Upper lobe of left lung (tissue), 4 donors: ENCODE measurements around the gene FLOT2.

Experiments used
- EP300 ChIP-seq, 4 donors: sonication (generic); formaldehyde crosslinking; IDR thresholded peaks; one replicate each; pipeline ENCODE4 v1.5.1; 2017; ENCODE audit warnings: antibody characterized with exemption in 4 of 4, control low read depth in 2 of 4
- POLR2A ChIP-seq, 4 donors: fragments of 450-650 bp; IDR thresholded peaks; one replicate each; pipeline ENCODE4 v1.5.1; 2016 to 2017; ENCODE audit warnings: antibody characterized with exemption in 4 of 4, mild to moderate bottlenecking in 2 of 4
- POLR2AphosphoS5 ChIP-seq, 2 donors: sonication (generic); formaldehyde crosslinking; IDR thresholded peaks; one replicate each; pipeline ENCODE4 v1.5.1; 2017; ENCODE audit warnings: antibody characterized with exemption in 2 of 2
- TF ChIP-seq, protein P1 (sequence below), 6 experiments: fragments of 450-650 bp in 4 of 6; fragments of 200-600 bp in 2 of 6; sonication (generic) in 2 of 6; IDR thresholded peaks; one replicate each; pipeline ENCODE4 v1.5.1; 2016 to 2019; ENCODE audit warnings: antibody characterized with exemption in 6 of 6

DNA sequence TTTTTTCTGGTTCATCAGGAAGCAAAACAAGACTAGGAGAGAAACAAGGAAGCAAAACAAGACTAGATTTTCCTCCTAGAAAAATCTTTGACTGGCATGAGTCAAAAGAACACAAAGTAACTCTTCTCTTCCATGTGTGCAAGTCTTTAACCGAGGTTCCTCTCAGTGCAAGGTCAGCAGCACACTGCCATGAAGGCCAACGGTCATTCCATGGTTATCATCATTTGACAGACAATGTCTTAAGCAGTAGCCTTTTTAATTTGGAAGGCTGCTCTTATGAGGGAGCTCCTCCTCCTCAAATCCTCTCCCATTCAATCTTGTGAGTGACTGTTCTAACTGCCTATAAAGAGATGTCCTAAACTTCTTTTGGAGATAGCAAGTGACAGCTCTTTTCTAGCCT is 20.8 kb upstream of the FLOT2 start:
- TF ChIP-seq, protein P1, sequence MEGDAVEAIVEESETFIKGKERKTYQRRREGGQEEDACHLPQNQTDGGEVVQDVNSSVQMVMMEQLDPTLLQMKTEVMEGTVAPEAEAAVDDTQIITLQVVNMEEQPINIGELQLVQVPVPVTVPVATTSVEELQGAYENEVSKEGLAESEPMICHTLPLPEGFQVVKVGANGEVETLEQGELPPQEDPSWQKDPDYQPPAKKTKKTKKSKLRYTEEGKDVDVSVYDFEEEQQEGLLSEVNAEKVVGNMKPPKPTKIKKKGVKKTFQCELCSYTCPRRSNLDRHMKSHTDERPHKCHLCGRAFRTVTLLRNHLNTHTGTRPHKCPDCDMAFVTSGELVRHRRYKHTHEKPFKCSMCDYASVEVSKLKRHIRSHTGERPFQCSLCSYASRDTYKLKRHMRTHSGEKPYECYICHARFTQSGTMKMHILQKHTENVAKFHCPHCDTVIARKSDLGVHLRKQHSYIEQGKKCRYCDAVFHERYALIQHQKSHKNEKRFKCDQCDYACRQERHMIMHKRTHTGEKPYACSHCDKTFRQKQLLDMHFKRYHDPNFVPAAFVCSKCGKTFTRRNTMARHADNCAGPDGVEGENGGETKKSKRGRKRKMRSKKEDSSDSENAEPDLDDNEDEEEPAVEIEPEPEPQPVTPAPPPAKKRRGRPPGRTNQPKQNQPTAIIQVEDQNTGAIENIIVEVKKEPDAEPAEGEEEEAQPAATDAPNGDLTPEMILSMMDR (IDR thresholded peaks at IDR 0.05): no peak
- TF ChIP-seq POLR2AphosphoS5 (IDR thresholded peaks at IDR 0.05): no peak
- no peak for TF ChIP-seq POLR2A (IDR thresholded peaks at IDR 0.05)
- TF ChIP-seq EP300 (IDR thresholded peaks at IDR 0.05): no peak
